Activated naive CD4-positive, alpha-beta T cell treated with anti-CD3 and anti-CD28 coated beads for 36 hours (primary cell): Measurements from ENCODE around the gene PSMA1. TPM values are rescaled to one million over a fixed set of nuclear protein-coding genes. Genes with fewer than 3 reads are reported as not detected.
A peak's percentile ranks its signal among the peaks of the same experiment; 100 is the strongest.

Experiments
- CTCF ChIA-PET: fragments of 350-600 bp; sonication (Branson Sonifier 250); formaldehyde crosslinking; loops from one replicate; lab custom pipeline; 2021; ENCODE audit warnings: antibody characterized with exemption; lab: Charles Lee
- DNase-seq: peaks from one replicate; pipeline ENCODE4 v3.0.0-alpha.2; 2020
- H3K27ac Mint-ChIP-seq: one replicate; pipeline ENCODE4 v1.8.0; 2021; ENCODE audit warnings: mild to moderate bottlenecking, mixed read lengths
- H3K27me3 Mint-ChIP-seq: one replicate; pipeline ENCODE4 v1.8.0; 2021; ENCODE audit warnings: low read depth, mixed read lengths
- H3K36me3 Mint-ChIP-seq: one replicate; pipeline ENCODE4 v1.8.0; 2021; ENCODE audit warnings: low read depth, mixed read lengths
- H3K4me1 Mint-ChIP-seq: one replicate; pipeline ENCODE4 v1.8.0; 2021; ENCODE audit warnings: low read depth, mixed read lengths
- H3K4me3 Mint-ChIP-seq: one replicate; pipeline ENCODE4 v1.8.0; 2021; ENCODE audit warnings: mild to moderate bottlenecking, moderate library complexity, mixed read lengths
- H3K9me3 Mint-ChIP-seq: one replicate; pipeline ENCODE4 v1.8.0; 2021; ENCODE audit warnings: mixed read lengths
- intact Hi-C: fragments of 100-400 bp; cut with micrococcal nuclease; formaldehyde crosslinking; loops from one replicate; pipeline ENCODE4 v1.15.1; 2023
- total RNA-seq, 2 experiments: library from RNA; stranded (reverse); gene quantifications; one replicate each; pipeline ENCODE4 v1.2.3, GENCODE V29; 2021

PSMA1 gene
- total RNA-seq, 2 experiments from 2014 or later = 367 to 375 TPM

- Mint-ChIP-seq H3K4me1 (peaks cover 40% of the 10 kb centered on the region), H3K9me3 (no peaks in the 10 kb centered on the region), H3K36me3 (peaks cover 27% of the 10 kb centered on the region), H3K27ac (peak overlapping the region; percentile 99), H3K4me3 (peak overlapping the region; percentile 99), H3K27me3 (no peaks in the 10 kb centered on the region)
- DNase-seq = peak; percentile 34
- intact Hi-C loops = loop anchor here (1.0 to 5.0 kb wide), 8 partner anchors 21 to 832 kb away; partner anchors contain the start of genes FAR1 and PSMA1
- CTCF ChIA-PET = interaction anchor here (0.6 kb wide), 1 partner anchor 146 kb away, joined by 6 read pairs; no protein-coding TSS in a partner anchor
These were observed 21.0 kb downstream of the PSMA1 start for GRCh38 chr11:14499178-14499559.

- Mint-ChIP-seq H3K9me3 (no peaks in the 10 kb centered on the region), H3K36me3 (peaks cover 36% of the 10 kb centered on the region), H3K4me1 (peaks cover 13% of the 10 kb centered on the region), H3K27me3 (no peaks in the 10 kb centered on the region), H3K27ac (peak overlapping the region; percentile 84), H3K4me3 (no peak overlapping the region)
- no peak for DNase-seq
- intact Hi-C loops = loop anchor here (2.0 kb wide), 1 partner anchor 16 kb away; no protein-coding TSS in a partner anchor
- CTCF ChIA-PET = interaction anchor here (0.7 to 1.6 kb wide), 6 partner anchors 9 to 67 kb away, joined by 3 to 4 read pairs (median 3); no protein-coding TSS in a partner anchor
These were observed 39.5 kb downstream of the PSMA1 start for GRCh38 chr11:14480716-14481115.

GRCh38 chr11:14471127-14471526 lies 49.1 kb downstream of the PSMA1 start:
- Mint-ChIP-seq H3K36me3 (peaks cover 54% of the 10 kb centered on the region), H3K9me3 (no peaks in the 10 kb centered on the region), H3K4me1 (peaks cover 46% of the 10 kb centered on the region), H3K27ac (no peak overlapping the region), H3K27me3 (no peaks in the 10 kb centered on the region), H3K4me3 (no peak overlapping the region)
- DNase-seq = no peak
- intact Hi-C loops = no loop called here
- CTCF ChIA-PET = interaction anchor here (0.6 to 2.9 kb wide), 4 partner anchors 15 to 111 kb away, joined by 3 to 10 read pairs (median 6); no protein-coding TSS in a partner anchor

GRCh38 chr11:14463623-14464022 lies 56.6 kb downstream of the PSMA1 start:
- CTCF ChIA-PET = interaction anchor here (0.7 to 3.4 kb wide), 4 partner anchors 8 to 444 kb away, joined by 4 to 20 read pairs (median 10); no protein-coding TSS in a partner anchor
- H3K27me3 Mint-ChIP-seq = no peaks in the 10 kb centered on the region
- no peaks in the 10 kb centered on the region for H3K9me3 Mint-ChIP-seq
- peaks cover 23% of the 10 kb centered on the region for H3K36me3 Mint-ChIP-seq
- peaks cover 12% of the 10 kb centered on the region for H3K4me1 Mint-ChIP-seq
- intact Hi-C loops = loop anchor here (5.0 kb wide), 1 partner anchor 34 kb away; the partner anchor contains the start of gene COPB1
- no peak overlapping the region for H3K4me3 Mint-ChIP-seq
- DNase-seq = no peak
- no peak overlapping the region for H3K27ac Mint-ChIP-seq

- Mint-ChIP-seq H3K36me3 (peaks cover 18% of the 10 kb centered on the region), H3K9me3 (no peaks in the 10 kb centered on the region), H3K27me3 (no peaks in the 10 kb centered on the region), H3K4me1 (peaks cover 5% of the 10 kb centered on the region), H3K27ac (no peak overlapping the region), H3K4me3 (no peak overlapping the region)
- intact Hi-C loops = loop anchor here (5.0 kb wide), 1 partner anchor 37 kb away; the partner anchor contains the start of gene COPB1
- CTCF ChIA-PET = interaction anchor here (0.7 kb wide), 1 partner anchor 13 kb away, joined by 7 read pairs; no protein-coding TSS in a partner anchor
- DNase-seq = no peak
These were observed 60.0 kb downstream of the PSMA1 start for GRCh38 chr11:14460147-14460546.

- no peak overlapping the region for H3K4me3 Mint-ChIP-seq
- no peak overlapping the region for H3K27ac Mint-ChIP-seq
- no peak for DNase-seq
- no peaks in the 10 kb centered on the region for H3K9me3 Mint-ChIP-seq
- no peaks in the 10 kb centered on the region for H3K4me1 Mint-ChIP-seq
- H3K36me3 Mint-ChIP-seq = peaks cover 18% of the 10 kb centered on the region
- CTCF ChIA-PET = interaction anchor here (6.5 kb wide), 1 partner anchor 154 kb away, joined by 138 read pairs; no protein-coding TSS in a partner anchor
- H3K27me3 Mint-ChIP-seq = no peaks in the 10 kb centered on the region
- intact Hi-C loops = loop anchor here (5.0 to 10.0 kb wide), 2 partner anchors 501 to 684 kb away; no protein-coding TSS in a partner anchor
These were observed 61.8 kb downstream of the PSMA1 start for GRCh38 chr11:14458377-14458776.

GRCh38 chr11:14455648-14456430 lies 64.3 kb downstream of the PSMA1 start:
- Mint-ChIP-seq H3K9me3 (no peaks in the 10 kb centered on the region), H3K4me1 (no peaks in the 10 kb centered on the region), H3K27ac (no peak overlapping the region)

More at GRCh38 chr11:14455648-14456430, 64.3 kb downstream of the PSMA1 start:
- Mint-ChIP-seq H3K27me3 (no peaks in the 10 kb centered on the region), H3K36me3 (peaks cover 14% of the 10 kb centered on the region), H3K4me3 (no peak overlapping the region)
- CTCF ChIA-PET = interaction anchor here (0.6 to 6.5 kb wide), 44 partner anchors 8 to 501 kb away, joined by 3 to 138 read pairs (median 4); no protein-coding TSS in a partner anchor
- no peak for DNase-seq
- intact Hi-C loops = loop anchor here (1.0 to 10.0 kb wide), 3 partner anchors 156 to 681 kb away; no protein-coding TSS in a partner anchor

Other genes starting within 250 kb of the PSMA1 start
- gene RRAS2, start 161.2 kb downstream of the PSMA1 start, total RNA-seq = 10 to 100 TPM; 36.6 to 36.8 TPM
- 100 to 1,000 TPM; 111 to 112 TPM for gene COPB1, start 20.6 kb downstream of the PSMA1 start, total RNA-seq
- 10 to 100 TPM; 16.5 to 17.4 TPM for gene PDE3B, start 123.4 kb upstream of the PSMA1 start, total RNA-seq